GM23248 (cell line): ENCODE data around the gene DCD. TPM values are rescaled to one million over a fixed set of nuclear protein-coding genes. Genes with fewer than 3 reads are reported as not detected.
A peak's percentile ranks its signal among the peaks of the same experiment; 100 is the strongest.
"Not testable (repeated sequence)": the region's sequence is repeated elsewhere in the genome, so short reads cannot be mapped to it uniquely, and the experiment has no call there.

Experiments used
- DNase-seq: peaks from one replicate; pipeline ENCODE4 v3.0.0-alpha.2; 2015
- H2AFZ ChIP-seq: fragments of 200-600 bp; sonication (generic); 2 replicates; pipeline ENCODE4 v1.6.1; 2016; ENCODE audit warnings: antibody characterized with exemption
- H3F3A ChIP-seq: fragments of 200-600 bp; sonication (generic); 2 replicates; pipeline ENCODE4 v1.6.1; 2016; ENCODE audit warnings: mild to moderate bottlenecking, antibody characterized with exemption, mixed run types; ENCODE audit not compliant: insufficient read depth
- H3K27ac ChIP-seq: fragments of 200-600 bp; sonication (generic); 2 replicates; pipeline ENCODE4 v1.5.1; 2016; ENCODE audit warnings: mild to moderate bottlenecking
- H3K27me3 ChIP-seq: fragments of 200-600 bp; sonication (generic); replicated peaks from 2 replicates; pipeline ENCODE4 v1.6.1; 2016; ENCODE audit warnings: mild to moderate bottlenecking; ENCODE audit not compliant: insufficient read depth
- H3K36me3 ChIP-seq: fragments of 200-600 bp; sonication (generic); 2 replicates; pipeline ENCODE4 v1.6.1; 2016; ENCODE audit warnings: low read depth, mild to moderate bottlenecking
- H3K4me1 ChIP-seq: fragments of 200-600 bp; sonication (generic); 2 replicates; pipeline ENCODE4 v1.6.1; 2016; ENCODE audit warnings: mild to moderate bottlenecking; ENCODE audit not compliant: insufficient read depth
- H3K4me2 ChIP-seq: fragments of 200-600 bp; sonication (generic); one replicate; pipeline ENCODE4 v1.6.1; 2016; ENCODE audit warnings: mild to moderate bottlenecking; ENCODE audit not compliant: unreplicated experiment
- H3K4me3 ChIP-seq: fragments of 200-600 bp; sonication (generic); 2 replicates; pipeline ENCODE4 v1.5.1; 2016; ENCODE audit warnings: mild to moderate bottlenecking
- H3K79me2 ChIP-seq: fragments of 200-600 bp; sonication (generic); 2 replicates; pipeline ENCODE4 v1.6.1; 2016; ENCODE audit warnings: mild to moderate bottlenecking; ENCODE audit not compliant: insufficient read depth
- H3K9ac ChIP-seq: fragments of 200-600 bp; sonication (generic); 2 replicates; pipeline ENCODE4 v1.6.1; 2016; ENCODE audit warnings: mild to moderate bottlenecking
- H3K9me2 ChIP-seq: fragments of 200-600 bp; sonication (generic); 2 replicates; pipeline ENCODE4 v1.6.1; 2016; ENCODE audit warnings: mixed run types, mild to moderate bottlenecking, moderate library complexity; ENCODE audit not compliant: insufficient read depth
- H3K9me3 ChIP-seq: fragments of 200-600 bp; sonication (generic); one replicate; pipeline ENCODE4 v1.6.1; 2017; ENCODE audit warnings: low read depth
- H4K20me1 ChIP-seq: fragments of 200-600 bp; sonication (generic); 2 replicates; pipeline ENCODE4 v1.6.0; 2016; ENCODE audit not compliant: insufficient read depth
- EZH2 ChIP-seq: fragments of 200-600 bp; sonication (generic); IDR thresholded peaks from 2 replicates; pipeline ENCODE4 v1.6.1; 2018; ENCODE audit warnings: antibody characterized with exemption, mild to moderate bottlenecking; ENCODE audit not compliant: insufficient read depth, poor library complexity, severe bottlenecking
- EZH2phosphoT487 ChIP-seq: fragments of 200-600 bp; sonication (generic); IDR thresholded peaks from 2 replicates; pipeline ENCODE4 v1.6.1; 2018; ENCODE audit warnings: antibody characterized with exemption, moderate library complexity, mild to moderate bottlenecking, low read depth; ENCODE audit not compliant: insufficient read depth
- WGBS, 2 experiments: methylation state at CpG; one replicate each; pipeline ENCODE4 v1.1.6; 2015 to 2017; ENCODE audit warnings: low lambda C conversion rate in 2 of 2, low coverage in 1 of 2; ENCODE audit errors: missing lambda C conversion rate in 2 of 2; 5-methylcytosine and 5-hydroxymethylcytosine counted together
- in situ Hi-C: fragments of 300-500 bp; cut with MboI; formaldehyde crosslinking; loops from 2 replicates; pipeline ENCODE4 v1.15.0; 2020
- polyA plus RNA-seq: library from polyadenylated mRNA; unstranded; fragments of >200 nt; fragmentation: Nextera tagmentation; extraction: Ambion mirVana; gene quantifications from 2 replicates; pipeline ENCODE4 v1.2.1, GENCODE V29; 2016
- total RNA-seq: library from RNA; depleted of rRNA; stranded (reverse); fragments of >200 nt; shearing (Covaris generic); gene quantifications from 2 replicates; pipeline ENCODE4 v1.2.3, GENCODE V29; 2014

The DCD gene
- total and polyA plus RNA-seq, 2 experiments from 2014 or later = not detected

- Histone ChIP-seq H3K4me1 (no peaks in the 10 kb centered on the region), H3K9me2 (no peaks in the 10 kb centered on the region), H3K4me2 (no peak overlapping the region), H2AFZ (no peak overlapping the region), H4K20me1 (no peaks in the 10 kb centered on the region), H3K36me3 (no peaks in the 10 kb centered on the region), H3F3A (no peaks in the 10 kb centered on the region), H3K27ac (no peak overlapping the region), H3K9me3 (no peaks in the 10 kb centered on the region), H3K79me2 (no peaks in the 10 kb centered on the region), H3K4me3 (no peak overlapping the region), H3K27me3 (peaks cover 34% of the 10 kb centered on the region), H3K9ac (no peak overlapping the region)
- 48 to 55% methylated on average over 5 of the region's 5 CpGs for WGBS, 2 experiments
- TF ChIP-seq EZH2 (no peak), EZH2phosphoT487 (no peak)
- no peak for DNase-seq
- in situ Hi-C loops = no loop called here
These were observed 2.7 kb upstream of the DCD start for GRCh38 chr12:54650889-54651288.

GRCh38 chr12:54650409-54650808, 2.2 kb upstream of the DCD start:
- Histone ChIP-seq H3F3A (no peaks in the 10 kb centered on the region), H2AFZ (no peak overlapping the region), H4K20me1 (no peaks in the 10 kb centered on the region), H3K9ac (no peak overlapping the region), H3K27me3 (peaks cover 34% of the 10 kb centered on the region), H3K9me2 (no peaks in the 10 kb centered on the region), H3K27ac (no peak overlapping the region), H3K4me2 (no peak overlapping the region), H3K79me2 (no peaks in the 10 kb centered on the region), H3K36me3 (no peaks in the 10 kb centered on the region), H3K9me3 (no peaks in the 10 kb centered on the region), H3K4me3 (no peak overlapping the region), H3K4me1 (no peaks in the 10 kb centered on the region)
- in situ Hi-C loops = no loop called here
- WGBS, 2 experiments = 26 to 39% methylated on average over 4 of the region's 4 CpGs
- TF ChIP-seq EZH2 (no peak), EZH2phosphoT487 (no peak)
- peak; percentile 40 for DNase-seq

DNA sequence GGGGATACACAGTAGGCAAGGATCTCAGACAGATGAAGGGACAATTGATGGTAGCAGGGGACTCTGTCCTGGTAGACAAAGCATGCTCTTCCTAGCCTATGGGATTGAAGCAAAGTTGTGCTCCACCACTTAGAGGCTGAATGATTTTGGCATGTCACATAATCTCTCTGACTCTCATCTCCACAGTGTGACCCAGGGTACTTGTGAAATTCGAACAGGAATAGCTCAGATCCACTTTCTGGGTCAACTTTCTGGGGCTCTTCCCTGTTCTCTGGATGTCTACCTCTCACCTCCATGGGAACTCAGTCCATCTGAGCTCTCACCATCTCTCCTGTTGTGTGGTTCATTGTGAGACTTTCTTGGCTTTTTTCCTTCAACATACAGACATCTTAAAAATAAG, 1.7 kb upstream of the DCD start:
- Histone ChIP-seq H3K4me2 (no peak overlapping the region), H4K20me1 (no peaks in the 10 kb centered on the region), H3K27ac (no peak overlapping the region), H2AFZ (no peak overlapping the region), H3K4me3 (no peak overlapping the region), H3F3A (no peaks in the 10 kb centered on the region), H3K9me2 (no peaks in the 10 kb centered on the region), H3K4me1 (no peaks in the 10 kb centered on the region), H3K79me2 (no peaks in the 10 kb centered on the region), H3K27me3 (peaks cover 29% of the 10 kb centered on the region), H3K9ac (no peak overlapping the region), H3K9me3 (no peaks in the 10 kb centered on the region), H3K36me3 (no peaks in the 10 kb centered on the region)
- in situ Hi-C loops = no loop called here
- DNase-seq = no peak
- 24 to 26% methylated on average over 1 of the region's 1 CpG for WGBS, 2 experiments
- TF ChIP-seq EZH2phosphoT487 = no peak
- no peak for TF ChIP-seq EZH2

- DNase-seq = no peak
- Histone ChIP-seq H3K36me3 (no peaks in the 10 kb centered on the region), H3K4me3 (no peak overlapping the region), H3K9me3 (no peaks in the 10 kb centered on the region), H4K20me1 (no peaks in the 10 kb centered on the region), H3K27ac (no peak overlapping the region), H2AFZ (no peak overlapping the region), H3K4me1 (no peaks in the 10 kb centered on the region), H3K9me2 (no peaks in the 10 kb centered on the region), H3K27me3 (peaks cover 5% of the 10 kb centered on the region; the same call in 1 of the 2 replicates), H3K4me2 (no peak overlapping the region), H3K9ac (no peak overlapping the region), H3F3A (no peaks in the 10 kb centered on the region), H3K79me2 (no peaks in the 10 kb centered on the region)
- WGBS, 2 experiments = 19 to 33% methylated on average over 1 of the region's 1 CpG
- no peak for TF ChIP-seq EZH2phosphoT487
- no peak for TF ChIP-seq EZH2
- in situ Hi-C loops = no loop called here
These were observed 6.6 kb downstream of the DCD start for GRCh38 chr12:54641554-54641953.

DNA sequence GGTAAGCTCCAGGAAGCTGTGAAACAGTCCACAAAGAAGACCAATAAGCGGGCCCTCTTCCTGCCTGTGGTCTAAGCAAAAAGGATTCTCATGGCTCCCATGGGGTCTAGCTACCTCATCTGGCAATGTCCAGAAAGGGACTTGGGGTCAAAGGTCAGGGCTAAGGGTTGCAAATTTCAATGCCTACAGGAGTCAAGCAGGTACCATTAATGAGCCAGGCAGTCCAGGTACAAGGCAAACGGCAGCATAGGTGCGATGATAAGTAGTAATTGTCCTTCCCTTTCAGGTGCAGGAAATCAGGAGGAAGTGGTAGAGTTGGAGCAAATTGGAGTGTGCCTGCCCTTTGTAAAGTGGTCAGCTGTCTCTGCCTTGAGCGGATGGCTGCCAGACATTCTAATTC, 7.1 kb downstream of the DCD start:
- Histone ChIP-seq H3K9me2 (no peaks in the 10 kb centered on the region), H4K20me1 (no peaks in the 10 kb centered on the region), H3K9ac (no peak overlapping the region), H3K27me3 (peaks cover 5% of the 10 kb centered on the region; the same call in 1 of the 2 replicates), H2AFZ (no peak overlapping the region), H3F3A (no peaks in the 10 kb centered on the region), H3K27ac (no peak overlapping the region), H3K4me2 (no peak overlapping the region), H3K36me3 (no peaks in the 10 kb centered on the region), H3K4me1 (no peaks in the 10 kb centered on the region), H3K9me3 (no peaks in the 10 kb centered on the region), H3K4me3 (no peak overlapping the region), H3K79me2 (no peaks in the 10 kb centered on the region)
- in situ Hi-C loops = no loop called here
- WGBS, 2 experiments = 59 to 66% methylated on average over 4 of the region's 4 CpGs
- no peak for DNase-seq
- no peak for TF ChIP-seq EZH2phosphoT487
- no peak for TF ChIP-seq EZH2

- H3F3A ChIP-seq, H3K9me3 ChIP-seq, H3K9me2 ChIP-seq, in situ Hi-C loops, H3K4me3 ChIP-seq, H4K20me1 ChIP-seq, DNase-seq, H3K27ac ChIP-seq, H2AFZ ChIP-seq, H3K27me3 ChIP-seq, H3K4me1 ChIP-seq, H3K9ac ChIP-seq, H3K36me3 ChIP-seq, H3K79me2 ChIP-seq, H3K4me2 ChIP-seq: not testable (repeated sequence)
- 19 to 25% methylated on average over 2 of the region's 2 CpGs for WGBS, 2 experiments
These were observed 9.1 kb downstream of the DCD start for GRCh38 chr12:54639112-54639511.
